Measurements from ENCODE around the gene CLDN20.

CLDN20 gene

GRCh38 chr6:155269765-155270164 lies 6.0 kb downstream of the CLDN20 start:
- no peak for DNase-seq (ENCODE audit: low spot score)

- no peak for DNase-seq (ENCODE audit: low spot score)
Measured at GRCh38 chr6:155270561-155271091, 6.8 kb downstream of the CLDN20 start.

GRCh38 chr6:155271145-155271544 lies 7.3 kb downstream of the CLDN20 start:
- no peak for DNase-seq (ENCODE audit: low spot score)

GRCh38 chr6:155272353-155273232 lies 8.8 kb downstream of the CLDN20 start:
- peak; percentile 28 for DNase-seq (ENCODE audit: low spot score)

GRCh38 chr6:155273431-155273830 lies 9.6 kb downstream of the CLDN20 start:
- peak; percentile 24 for DNase-seq (ENCODE audit: low spot score)

GRCh38 chr6:155274106-155274505 lies 10.3 kb downstream of the CLDN20 start:
- DNase-seq (ENCODE audit: low spot score) = no peak

- DNase-seq (ENCODE audit: low spot score) = peak; percentile 47
Measured at GRCh38 chr6:155274533-155274932, 10.7 kb downstream of the CLDN20 start.

- no peak for DNase-seq (ENCODE audit: low spot score)
Measured at GRCh38 chr6:155275808-155276480, 12.1 kb downstream of the CLDN20 start.

GRCh38 chr6:155276638-155277037 lies 12.8 kb downstream of the CLDN20 start:
- no peak for DNase-seq (ENCODE audit: low spot score)

- no peak for DNase-seq (ENCODE audit: low spot score)
Measured at GRCh38 chr6:155278319-155279049, 14.7 kb downstream of the CLDN20 start.

GRCh38 chr6:155284775-155285174 lies 21.0 kb downstream of the CLDN20 start:
- DNase-seq (ENCODE audit: low spot score) = no peak

- DNase-seq (ENCODE audit: low spot score) = no peak
Measured at GRCh38 chr6:155287762-155288161, 23.9 kb downstream of the CLDN20 start.

GRCh38 chr6:155290491-155290890 lies 26.7 kb downstream of the CLDN20 start:
- DNase-seq (ENCODE audit: low spot score) = no peak

- no peak for DNase-seq (ENCODE audit: low spot score)
Measured at GRCh38 chr6:155291291-155291690, 27.5 kb downstream of the CLDN20 start.

- DNase-seq (ENCODE audit: low spot score) = no peak
Measured at GRCh38 chr6:155292711-155293110, 28.9 kb downstream of the CLDN20 start.

- no peak for DNase-seq (ENCODE audit: low spot score)
Measured at GRCh38 chr6:155297669-155298068, 33.9 kb downstream of the CLDN20 start.

- DNase-seq (ENCODE audit: low spot score) = no peak
Measured at GRCh38 chr6:155301867-155302266, 38.1 kb downstream of the CLDN20 start.

GRCh38 chr6:155303361-155303870 lies 39.6 kb downstream of the CLDN20 start:
- DNase-seq (ENCODE audit: low spot score) = no peak

- no peak for DNase-seq (ENCODE audit: low spot score)
Measured at GRCh38 chr6:155306958-155307357, 43.1 kb downstream of the CLDN20 start.

- DNase-seq (ENCODE audit: low spot score) = no peak
Measured at GRCh38 chr6:155309150-155309549, 45.3 kb downstream of the CLDN20 start.

- DNase-seq (ENCODE audit: low spot score) = no peak
Measured at GRCh38 chr6:155310596-155310995, 46.8 kb downstream of the CLDN20 start.

- DNase-seq (ENCODE audit: low spot score) = no peak
Measured at GRCh38 chr6:155311086-155311485, 47.3 kb downstream of the CLDN20 start.
